ENCODE data around the gene OSTC. TPM values are rescaled to one million over a fixed set of nuclear protein-coding genes. Genes with fewer than 3 reads are reported as not detected.

The OSTC gene
- total and polyA plus RNA-seq, 2 of the 13 experiments (the other 11 are each of a cell fraction or from before 2014, with no cell fraction given), result 208 to 380 TPM

DNA sequence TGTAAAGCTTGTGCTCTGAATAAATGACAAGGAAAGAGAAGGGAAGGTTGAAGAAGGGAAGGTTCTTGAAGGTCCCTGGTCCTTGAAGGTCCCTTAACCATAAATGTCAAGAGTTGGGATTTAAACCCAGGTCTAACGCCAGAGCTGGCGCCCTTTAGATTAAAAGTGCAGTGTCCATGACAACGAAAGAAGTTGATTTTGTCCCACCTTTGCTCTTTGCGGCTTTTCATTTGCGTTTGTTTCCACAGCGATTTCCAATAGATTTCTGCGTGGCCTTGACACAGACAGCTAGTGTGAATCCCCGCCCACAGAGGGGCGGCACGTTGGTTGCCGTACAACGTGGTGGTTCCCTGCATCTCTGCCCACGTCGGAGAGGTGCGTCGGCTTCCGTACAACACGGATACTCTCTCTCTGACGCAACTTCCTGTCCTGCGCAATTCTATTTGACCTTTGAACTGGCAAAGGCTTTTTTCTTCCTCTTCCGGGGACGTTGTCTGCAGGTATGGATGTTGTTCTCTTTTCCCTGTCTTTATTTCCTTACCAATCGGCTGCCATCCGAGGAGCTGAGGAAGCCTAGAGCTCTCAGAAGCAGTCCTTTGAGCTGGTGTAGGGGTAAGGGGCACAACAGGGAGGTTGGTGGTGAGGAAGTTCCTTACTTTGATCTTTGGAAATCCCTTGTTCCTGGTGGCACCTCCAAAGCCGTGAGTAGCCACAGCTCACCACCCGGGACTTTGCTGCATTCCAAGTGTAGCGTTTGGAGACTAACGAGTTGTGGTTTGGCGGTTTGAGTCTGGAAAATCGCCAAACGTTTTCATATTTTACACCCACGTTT, 30.1 kb upstream of the OSTC start, which contains the start of gene RPL34 (continued):
- TF ChIP-seq, protein P1, sequence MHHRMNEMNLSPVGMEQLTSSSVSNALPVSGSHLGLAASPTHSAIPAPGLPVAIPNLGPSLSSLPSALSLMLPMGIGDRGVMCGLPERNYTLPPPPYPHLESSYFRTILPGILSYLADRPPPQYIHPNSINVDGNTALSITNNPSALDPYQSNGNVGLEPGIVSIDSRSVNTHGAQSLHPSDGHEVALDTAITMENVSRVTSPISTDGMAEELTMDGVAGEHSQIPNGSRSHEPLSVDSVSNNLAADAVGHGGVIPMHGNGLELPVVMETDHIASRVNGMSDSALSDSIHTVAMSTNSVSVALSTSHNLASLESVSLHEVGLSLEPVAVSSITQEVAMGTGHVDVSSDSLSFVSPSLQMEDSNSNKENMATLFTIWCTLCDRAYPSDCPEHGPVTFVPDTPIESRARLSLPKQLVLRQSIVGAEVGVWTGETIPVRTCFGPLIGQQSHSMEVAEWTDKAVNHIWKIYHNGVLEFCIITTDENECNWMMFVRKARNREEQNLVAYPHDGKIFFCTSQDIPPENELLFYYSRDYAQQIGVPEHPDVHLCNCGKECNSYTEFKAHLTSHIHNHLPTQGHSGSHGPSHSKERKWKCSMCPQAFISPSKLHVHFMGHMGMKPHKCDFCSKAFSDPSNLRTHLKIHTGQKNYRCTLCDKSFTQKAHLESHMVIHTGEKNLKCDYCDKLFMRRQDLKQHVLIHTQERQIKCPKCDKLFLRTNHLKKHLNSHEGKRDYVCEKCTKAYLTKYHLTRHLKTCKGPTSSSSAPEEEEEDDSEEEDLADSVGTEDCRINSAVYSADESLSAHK (CRISPR knock-in tag; IDR thresholded peaks at IDR 0.05; ENCODE audit: borderline replicate concordance), result no peak
- TF ChIP-seq ZNF724P (CRISPR knock-in tag; IDR thresholded peaks at IDR 0.05; ENCODE audit: borderline replicate concordance) (no peak), ZSCAN20 (CRISPR knock-in tag; IDR thresholded peaks at IDR 0.05; ENCODE audit: borderline replicate concordance) (no peak), ARNT (IDR thresholded peaks at IDR 0.05) (no peak), HMGA1 (CRISPR knock-in tag; conservative IDR thresholded peaks at IDR 0.05) (no peak), CEBPG (CRISPR knock-in tag; IDR thresholded peaks at IDR 0.05) (peak; percentile 92), ZNF333 (CRISPR knock-in tag; IDR thresholded peaks at IDR 0.05; ENCODE audit: borderline replicate concordance) (no peak), MAF1 (CRISPR knock-in tag; IDR thresholded peaks at IDR 0.05; ENCODE audit: borderline replicate concordance) (no peak), U2AF1 (optimal IDR thresholded peaks at IDR 0.05; ENCODE audit: low read depth, low read length) (no peak), MIXL1 (CRISPR knock-in tag; IDR thresholded peaks at IDR 0.05) (peak; percentile 75; the same call in 1 of the 2 replicates), RBM22 (optimal IDR thresholded peaks at IDR 0.05; ENCODE audit: low read length) (no peak), PHF20 (CRISPR knock-in tag; IDR thresholded peaks at IDR 0.05) (peak; percentile 95), ZNF549 (CRISPR knock-in tag; IDR thresholded peaks at IDR 0.05) (no peak)
- TF ChIP-seq, protein P2, sequence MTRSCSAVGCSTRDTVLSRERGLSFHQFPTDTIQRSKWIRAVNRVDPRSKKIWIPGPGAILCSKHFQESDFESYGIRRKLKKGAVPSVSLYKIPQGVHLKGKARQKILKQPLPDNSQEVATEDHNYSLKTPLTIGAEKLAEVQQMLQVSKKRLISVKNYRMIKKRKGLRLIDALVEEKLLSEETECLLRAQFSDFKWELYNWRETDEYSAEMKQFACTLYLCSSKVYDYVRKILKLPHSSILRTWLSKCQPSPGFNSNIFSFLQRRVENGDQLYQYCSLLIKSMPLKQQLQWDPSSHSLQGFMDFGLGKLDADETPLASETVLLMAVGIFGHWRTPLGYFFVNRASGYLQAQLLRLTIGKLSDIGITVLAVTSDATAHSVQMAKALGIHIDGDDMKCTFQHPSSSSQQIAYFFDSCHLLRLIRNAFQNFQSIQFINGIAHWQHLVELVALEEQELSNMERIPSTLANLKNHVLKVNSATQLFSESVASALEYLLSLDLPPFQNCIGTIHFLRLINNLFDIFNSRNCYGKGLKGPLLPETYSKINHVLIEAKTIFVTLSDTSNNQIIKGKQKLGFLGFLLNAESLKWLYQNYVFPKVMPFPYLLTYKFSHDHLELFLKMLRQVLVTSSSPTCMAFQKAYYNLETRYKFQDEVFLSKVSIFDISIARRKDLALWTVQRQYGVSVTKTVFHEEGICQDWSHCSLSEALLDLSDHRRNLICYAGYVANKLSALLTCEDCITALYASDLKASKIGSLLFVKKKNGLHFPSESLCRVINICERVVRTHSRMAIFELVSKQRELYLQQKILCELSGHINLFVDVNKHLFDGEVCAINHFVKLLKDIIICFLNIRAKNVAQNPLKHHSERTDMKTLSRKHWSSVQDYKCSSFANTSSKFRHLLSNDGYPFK (CRISPR knock-in tag; IDR thresholded peaks at IDR 0.05; ENCODE audit: borderline replicate concordance), result peak; percentile 49; the same call in 1 of the 2 replicates
- TF ChIP-seq, protein P3, sequence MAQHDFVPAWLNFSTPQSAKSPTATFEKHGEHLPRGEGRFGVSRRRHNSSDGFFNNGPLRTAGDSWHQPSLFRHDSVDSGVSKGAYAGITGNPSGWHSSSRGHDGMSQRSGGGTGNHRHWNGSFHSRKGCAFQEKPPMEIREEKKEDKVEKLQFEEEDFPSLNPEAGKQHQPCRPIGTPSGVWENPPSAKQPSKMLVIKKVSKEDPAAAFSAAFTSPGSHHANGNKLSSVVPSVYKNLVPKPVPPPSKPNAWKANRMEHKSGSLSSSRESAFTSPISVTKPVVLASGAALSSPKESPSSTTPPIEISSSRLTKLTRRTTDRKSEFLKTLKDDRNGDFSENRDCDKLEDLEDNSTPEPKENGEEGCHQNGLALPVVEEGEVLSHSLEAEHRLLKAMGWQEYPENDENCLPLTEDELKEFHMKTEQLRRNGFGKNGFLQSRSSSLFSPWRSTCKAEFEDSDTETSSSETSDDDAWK (CRISPR knock-in tag; IDR thresholded peaks at IDR 0.05), result no peak
- TF ChIP-seq, protein P4, sequence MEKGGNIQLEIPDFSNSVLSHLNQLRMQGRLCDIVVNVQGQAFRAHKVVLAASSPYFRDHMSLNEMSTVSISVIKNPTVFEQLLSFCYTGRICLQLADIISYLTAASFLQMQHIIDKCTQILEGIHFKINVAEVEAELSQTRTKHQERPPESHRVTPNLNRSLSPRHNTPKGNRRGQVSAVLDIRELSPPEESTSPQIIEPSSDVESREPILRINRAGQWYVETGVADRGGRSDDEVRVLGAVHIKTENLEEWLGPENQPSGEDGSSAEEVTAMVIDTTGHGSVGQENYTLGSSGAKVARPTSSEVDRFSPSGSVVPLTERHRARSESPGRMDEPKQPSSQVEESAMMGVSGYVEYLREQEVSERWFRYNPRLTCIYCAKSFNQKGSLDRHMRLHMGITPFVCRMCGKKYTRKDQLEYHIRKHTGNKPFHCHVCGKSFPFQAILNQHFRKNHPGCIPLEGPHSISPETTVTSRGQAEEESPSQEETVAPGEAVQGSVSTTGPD (CRISPR knock-in tag; IDR thresholded peaks at IDR 0.05), result no peak
- TF ChIP-seq, protein P5, sequence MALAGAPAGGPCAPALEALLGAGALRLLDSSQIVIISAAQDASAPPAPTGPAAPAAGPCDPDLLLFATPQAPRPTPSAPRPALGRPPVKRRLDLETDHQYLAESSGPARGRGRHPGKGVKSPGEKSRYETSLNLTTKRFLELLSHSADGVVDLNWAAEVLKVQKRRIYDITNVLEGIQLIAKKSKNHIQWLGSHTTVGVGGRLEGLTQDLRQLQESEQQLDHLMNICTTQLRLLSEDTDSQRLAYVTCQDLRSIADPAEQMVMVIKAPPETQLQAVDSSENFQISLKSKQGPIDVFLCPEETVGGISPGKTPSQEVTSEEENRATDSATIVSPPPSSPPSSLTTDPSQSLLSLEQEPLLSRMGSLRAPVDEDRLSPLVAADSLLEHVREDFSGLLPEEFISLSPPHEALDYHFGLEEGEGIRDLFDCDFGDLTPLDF (CRISPR knock-in tag; IDR thresholded peaks at IDR 0.05), result no peak
- TF ChIP-seq, protein P6, sequence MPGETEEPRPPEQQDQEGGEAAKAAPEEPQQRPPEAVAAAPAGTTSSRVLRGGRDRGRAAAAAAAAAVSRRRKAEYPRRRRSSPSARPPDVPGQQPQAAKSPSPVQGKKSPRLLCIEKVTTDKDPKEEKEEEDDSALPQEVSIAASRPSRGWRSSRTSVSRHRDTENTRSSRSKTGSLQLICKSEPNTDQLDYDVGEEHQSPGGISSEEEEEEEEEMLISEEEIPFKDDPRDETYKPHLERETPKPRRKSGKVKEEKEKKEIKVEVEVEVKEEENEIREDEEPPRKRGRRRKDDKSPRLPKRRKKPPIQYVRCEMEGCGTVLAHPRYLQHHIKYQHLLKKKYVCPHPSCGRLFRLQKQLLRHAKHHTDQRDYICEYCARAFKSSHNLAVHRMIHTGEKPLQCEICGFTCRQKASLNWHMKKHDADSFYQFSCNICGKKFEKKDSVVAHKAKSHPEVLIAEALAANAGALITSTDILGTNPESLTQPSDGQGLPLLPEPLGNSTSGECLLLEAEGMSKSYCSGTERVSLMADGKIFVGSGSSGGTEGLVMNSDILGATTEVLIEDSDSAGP (CRISPR knock-in tag; IDR thresholded peaks at IDR 0.05; ENCODE audit: borderline replicate concordance), result peak; percentile 73

Data from HepG2 (cell line).